Measurements from ENCODE around the gene CACNA1A. TPM values are rescaled to one million over a fixed set of nuclear protein-coding genes. Genes with fewer than 3 reads are reported as not detected.

Gene CACNA1A
- total RNA-seq, 1 experiment from 2014 or later, result 0.56 TPM

DNA sequence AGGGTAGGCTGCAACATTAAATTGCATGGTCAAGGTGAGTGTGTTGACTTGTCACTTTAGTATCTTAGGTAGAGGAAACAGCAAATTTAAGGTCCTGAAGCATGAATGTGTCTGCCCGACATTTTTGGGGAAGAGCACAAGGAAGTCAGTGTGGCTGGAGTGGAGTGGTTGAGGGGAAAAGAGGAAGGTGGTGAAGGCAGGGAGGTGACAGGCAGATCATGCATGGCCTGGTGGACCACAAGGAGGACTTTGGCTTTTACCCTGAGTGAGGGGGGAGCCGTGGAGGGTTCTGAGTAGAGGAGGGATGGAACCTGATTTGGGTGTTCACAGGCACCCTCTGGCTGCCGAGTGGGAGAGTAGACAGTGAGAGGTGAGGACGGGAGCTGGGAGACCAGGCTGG, 188.1 kb downstream of the CACNA1A start:
- Histone ChIP-seq H3K4me3 (no peak overlapping the region), H3K9me3 (peaks cover 28% of the 10 kb centered on the region), H3K27me3 (peaks cover 18% of the 10 kb centered on the region), H3K36me3 (no peaks in the 10 kb centered on the region; the same call in 1 of the 2 replicates)
- DNase-seq, result no peak

DNA sequence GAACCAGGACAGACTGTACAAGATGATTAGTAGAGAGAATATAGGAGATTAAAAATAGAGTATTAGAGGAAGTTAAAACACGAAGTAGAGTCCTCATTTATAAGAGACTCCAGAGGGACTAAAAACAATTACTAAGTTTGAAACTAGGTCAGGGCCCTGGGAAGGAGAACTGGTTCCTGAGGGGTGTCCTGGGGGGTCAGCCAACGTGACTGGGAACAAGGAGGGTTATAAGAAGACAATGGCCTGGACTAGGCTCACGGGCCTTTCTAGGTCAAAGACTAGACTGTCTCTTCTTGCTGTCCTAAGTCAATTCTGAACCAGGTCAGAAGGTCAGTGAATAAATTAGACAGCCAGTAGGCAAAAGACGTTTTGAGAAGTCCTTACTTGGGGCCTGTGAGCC, 190.8 kb downstream of the CACNA1A start:
- DNase-seq, result no peak
- H3K36me3 ChIP-seq, result no peaks in the 10 kb centered on the region; the same call in 1 of the 2 replicates

DNA sequence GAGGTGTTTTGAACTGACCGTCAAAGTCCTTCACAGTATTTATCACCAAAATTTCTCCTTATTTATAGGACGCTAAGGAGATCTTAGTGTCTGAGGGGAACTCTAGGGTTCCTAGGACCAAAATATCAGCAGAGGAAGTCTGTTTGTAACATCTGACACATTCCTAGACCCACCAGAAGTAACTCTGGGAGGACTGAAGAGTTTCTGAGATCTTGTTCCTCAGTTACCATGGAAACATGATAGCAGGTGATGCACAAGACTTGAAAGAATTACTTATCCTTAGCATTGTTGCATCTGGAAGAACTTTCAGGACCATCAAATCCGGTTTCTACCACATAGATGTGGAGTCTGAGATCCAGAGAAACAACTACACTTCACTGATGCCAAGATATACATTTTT, 191.5 kb downstream of the CACNA1A start:
- no peak for DNase-seq
- H3K27me3 ChIP-seq, result peaks cover 16% of the 10 kb centered on the region
- H3K36me3 ChIP-seq, result no peaks in the 10 kb centered on the region; the same call in 1 of the 2 replicates
- no peak overlapping the region for H3K4me3 ChIP-seq
- peaks cover 16% of the 10 kb centered on the region for H3K9me3 ChIP-seq

More for the DNA sequence above, 190.8 kb downstream of the CACNA1A start:
- Histone ChIP-seq H3K27me3 (peaks cover 18% of the 10 kb centered on the region), H3K9me3 (peaks cover 16% of the 10 kb centered on the region), H3K4me3 (no peak overlapping the region)

DNA sequence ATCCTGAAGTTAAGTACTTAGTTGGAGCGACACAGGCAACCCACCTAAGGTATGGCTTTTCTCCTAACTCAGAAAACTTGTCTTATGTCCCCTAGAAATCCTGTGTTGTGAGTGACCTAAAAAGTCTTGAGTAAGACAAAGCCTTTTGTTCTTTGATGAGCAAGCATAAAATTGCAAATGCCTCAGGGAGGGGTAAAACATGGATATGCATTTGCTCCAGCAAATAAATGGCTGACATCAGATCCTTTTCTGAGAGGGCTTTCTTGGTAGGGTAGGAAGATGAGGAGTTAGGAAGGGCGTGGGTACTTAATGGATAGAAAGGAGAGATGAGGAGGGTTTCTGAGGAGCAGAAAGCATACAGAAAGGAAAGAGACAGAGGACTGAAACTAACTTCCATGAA, 192.4 kb downstream of the CACNA1A start:
- Histone ChIP-seq H3K36me3 (no peaks in the 10 kb centered on the region; the same call in 1 of the 2 replicates), H3K27me3 (peaks cover 11% of the 10 kb centered on the region), H3K4me3 (no peak overlapping the region), H3K9me3 (peaks cover 16% of the 10 kb centered on the region)
- no peak for DNase-seq

DNA sequence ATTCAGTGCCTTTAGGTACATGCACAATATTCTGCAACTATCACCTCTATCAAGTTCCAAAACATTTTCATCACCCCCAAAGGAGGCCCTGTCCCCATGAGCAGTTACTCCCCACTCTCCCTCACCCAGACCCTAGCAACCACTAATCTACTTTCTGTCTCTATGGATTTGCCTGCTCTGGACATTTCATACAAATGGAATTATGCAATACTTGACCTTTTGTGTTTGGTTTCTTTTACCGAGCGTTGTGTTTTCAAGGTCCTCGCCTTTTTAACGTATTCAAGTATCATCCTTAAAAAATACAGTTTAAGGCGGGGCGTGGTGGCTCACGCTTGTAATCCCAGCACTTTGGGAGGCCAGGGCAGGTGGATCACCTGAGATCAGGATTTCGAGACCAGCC, 196.4 kb downstream of the CACNA1A start:
- no peak overlapping the region for H3K4me3 ChIP-seq
- H3K27me3 ChIP-seq, result 0 out of 2 replicates have a peak, but pooled peaks cover 2% of the 10 kb centered on the region
- H3K9me3 ChIP-seq, result peaks cover 15% of the 10 kb centered on the region
- H3K36me3 ChIP-seq, result no peaks in the 10 kb centered on the region; the same call in 1 of the 2 replicates
- DNase-seq, result no peak

DNA sequence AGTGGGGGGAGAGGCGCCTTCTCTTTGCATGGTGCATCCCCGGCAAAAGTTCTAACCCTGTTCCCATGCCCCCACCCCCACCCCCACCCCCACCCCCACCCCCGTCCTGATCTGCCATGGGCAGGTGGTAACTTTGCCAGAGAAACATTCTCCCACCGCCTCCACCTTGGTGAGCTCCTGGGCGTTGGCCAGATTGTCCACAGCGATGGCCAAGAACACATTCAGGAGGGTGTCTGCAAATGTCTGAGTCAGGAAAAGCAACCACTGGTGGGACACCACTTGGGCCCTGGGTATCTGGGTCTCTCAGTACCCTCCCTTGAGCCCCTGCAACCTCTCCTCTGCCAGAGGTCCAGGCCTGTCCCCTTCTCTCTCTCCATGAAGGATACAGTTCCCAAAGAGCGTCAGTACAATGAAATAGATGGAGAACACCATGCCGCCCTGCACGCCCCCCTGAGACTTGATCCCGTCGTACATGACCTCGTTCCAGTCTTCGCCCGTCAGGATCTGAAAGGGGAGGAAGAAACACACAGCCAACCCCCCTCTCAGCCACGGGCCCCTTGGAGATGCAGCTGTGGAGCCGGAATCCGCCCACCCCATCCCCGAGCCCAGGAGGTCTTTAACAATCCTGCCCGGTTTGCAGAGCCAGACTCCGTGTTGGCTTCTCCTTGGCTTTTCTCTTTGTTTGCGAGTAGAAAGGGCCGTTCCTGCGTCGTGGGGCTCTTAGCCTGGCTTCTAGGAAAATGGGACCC, 202.7 kb downstream of the CACNA1A start:
- DNase-seq, result no peak
- H3K36me3 ChIP-seq, result no peaks in the 10 kb centered on the region
- H3K27me3 ChIP-seq, result no peaks in the 10 kb centered on the region
- H3K9me3 ChIP-seq, result no peaks in the 10 kb centered on the region
- no peak overlapping the region for H3K4me3 ChIP-seq

DNA sequence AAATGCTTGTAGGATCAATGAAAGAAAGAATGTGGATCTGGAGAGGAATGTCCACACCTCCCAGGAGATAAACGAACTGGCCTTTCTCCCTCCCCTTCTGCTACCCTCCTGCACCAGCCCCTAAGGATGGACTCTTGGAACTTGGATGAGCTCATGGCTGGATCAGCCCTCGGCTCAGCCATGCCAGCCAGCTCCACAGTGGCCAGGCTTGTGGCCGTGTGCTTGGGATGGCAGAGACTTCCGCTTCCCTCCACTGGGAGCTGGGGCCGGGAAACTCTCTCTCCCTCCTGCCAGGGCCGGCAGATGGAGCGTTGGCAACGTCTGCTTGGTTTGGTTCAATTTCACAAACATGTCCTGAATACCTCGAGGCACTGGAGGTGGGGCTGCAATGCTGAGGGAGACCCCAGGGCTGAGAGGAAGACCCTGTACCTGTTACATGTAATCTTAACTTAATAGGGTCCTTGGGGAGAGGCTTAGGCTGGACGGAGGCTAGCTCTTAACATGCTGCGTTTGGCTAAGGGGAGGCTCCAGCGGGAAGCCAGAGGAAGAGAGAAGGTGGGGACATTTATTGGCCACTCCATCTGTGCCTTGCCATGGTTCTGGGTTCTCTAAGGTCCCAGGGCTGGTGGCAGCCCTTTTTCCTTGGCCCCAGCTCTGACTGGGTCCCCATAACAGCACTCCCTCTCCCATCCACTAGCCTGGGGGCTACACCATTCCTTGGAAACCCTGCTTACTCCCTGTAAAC, 203.6 kb downstream of the CACNA1A start:
- H3K4me3 ChIP-seq, result no peak overlapping the region
- H3K36me3 ChIP-seq, result no peaks in the 10 kb centered on the region
- H3K27me3 ChIP-seq, result no peaks in the 10 kb centered on the region
- H3K9me3 ChIP-seq, result no peaks in the 10 kb centered on the region
- peak; percentile 91 for DNase-seq

DNA sequence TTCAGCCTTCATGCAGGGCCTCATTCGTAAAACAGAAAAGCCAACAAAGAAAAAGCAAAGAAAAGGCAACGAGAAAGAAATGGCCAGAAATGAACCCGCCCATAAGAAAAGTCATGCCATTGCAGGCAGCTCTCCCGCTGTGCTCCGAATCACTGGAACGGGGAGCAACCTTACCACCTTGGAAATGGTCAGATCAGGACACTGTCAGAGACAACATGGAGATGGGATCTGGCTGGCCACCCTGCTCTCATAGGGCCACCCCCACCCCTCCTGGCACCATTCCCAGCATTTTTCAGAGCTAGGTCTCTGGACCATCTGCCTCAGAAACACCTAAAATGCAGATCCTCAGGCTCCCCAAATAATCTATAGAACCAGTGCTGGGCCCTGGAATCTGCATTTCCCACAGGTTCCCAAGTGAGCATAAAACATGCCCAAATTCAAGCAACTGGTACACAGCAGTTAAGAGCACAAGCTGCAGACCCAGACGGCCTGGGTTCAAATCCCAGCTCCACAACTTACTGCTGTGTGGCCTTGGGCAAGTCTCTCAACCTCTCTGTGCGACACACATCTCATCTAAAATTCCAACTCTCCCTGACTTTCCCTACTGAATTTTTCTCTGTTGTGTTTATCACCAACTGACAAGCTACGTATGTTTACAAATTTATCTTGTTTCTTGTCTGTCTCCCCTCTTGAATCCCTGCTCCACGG, 204.5 kb downstream of the CACNA1A start:
- DNase-seq, result no peak
- H3K27me3 ChIP-seq, result no peaks in the 10 kb centered on the region
- no peaks in the 10 kb centered on the region for H3K9me3 ChIP-seq
- H3K36me3 ChIP-seq, result no peaks in the 10 kb centered on the region
- no peak overlapping the region for H3K4me3 ChIP-seq

DNA sequence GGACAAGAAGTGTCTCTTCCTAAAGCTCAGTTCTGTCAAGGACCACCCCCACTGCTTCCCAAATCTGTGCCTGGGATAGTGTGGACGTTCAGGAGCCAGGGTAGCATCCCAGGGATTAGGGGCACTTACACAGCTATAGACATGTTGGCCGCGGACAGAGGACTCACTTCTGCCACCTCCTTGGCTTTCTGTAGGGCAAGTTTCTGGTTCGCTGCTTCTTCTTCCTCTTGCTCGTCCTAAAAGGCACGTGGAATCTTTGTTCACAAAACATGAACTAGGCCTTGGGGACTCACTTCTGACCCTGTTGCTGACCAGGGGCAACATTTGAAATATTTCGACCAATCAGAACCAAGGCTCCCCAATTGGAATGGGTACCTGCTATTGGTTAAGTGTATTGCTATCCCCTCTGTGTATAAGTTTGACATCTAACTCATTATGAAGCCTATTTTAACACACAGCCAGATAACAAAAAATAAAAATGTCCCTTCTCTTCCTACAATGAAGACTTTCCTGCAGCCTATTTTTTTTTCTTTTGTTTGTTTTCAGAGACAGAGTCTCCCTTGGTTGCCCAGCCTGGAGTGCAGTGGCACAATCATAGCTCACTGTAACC, 205.8 kb downstream of the CACNA1A start:
- H3K27me3 ChIP-seq, result no peaks in the 10 kb centered on the region
- no peaks in the 10 kb centered on the region for H3K36me3 ChIP-seq
- H3K9me3 ChIP-seq, result no peaks in the 10 kb centered on the region
- no peak for DNase-seq
- H3K4me3 ChIP-seq, result no peak overlapping the region

DNA sequence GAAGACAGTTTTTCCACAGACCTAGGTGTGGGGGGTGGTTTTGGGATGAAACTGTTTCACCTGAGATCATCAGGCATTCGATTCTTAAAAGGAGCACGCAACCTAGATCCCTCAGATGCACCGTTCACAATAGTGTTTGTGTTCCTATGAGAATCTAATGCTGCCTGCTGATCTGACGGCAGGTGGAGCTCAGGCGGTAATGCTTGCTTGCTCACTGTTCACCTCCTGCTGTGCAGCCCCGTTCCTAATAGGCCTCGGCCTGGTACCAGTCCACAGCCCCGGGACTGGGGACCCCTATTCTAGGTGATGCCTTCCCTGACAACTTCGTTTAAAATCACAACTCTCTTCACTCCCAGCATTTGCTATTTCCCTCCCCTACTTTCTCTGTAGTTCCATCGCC, 206.4 kb downstream of the CACNA1A start:
- Histone ChIP-seq H3K36me3 (no peaks in the 10 kb centered on the region), H3K9me3 (no peaks in the 10 kb centered on the region), H3K27me3 (no peaks in the 10 kb centered on the region), H3K4me3 (no peak overlapping the region)
- DNase-seq, result no peak

DNA sequence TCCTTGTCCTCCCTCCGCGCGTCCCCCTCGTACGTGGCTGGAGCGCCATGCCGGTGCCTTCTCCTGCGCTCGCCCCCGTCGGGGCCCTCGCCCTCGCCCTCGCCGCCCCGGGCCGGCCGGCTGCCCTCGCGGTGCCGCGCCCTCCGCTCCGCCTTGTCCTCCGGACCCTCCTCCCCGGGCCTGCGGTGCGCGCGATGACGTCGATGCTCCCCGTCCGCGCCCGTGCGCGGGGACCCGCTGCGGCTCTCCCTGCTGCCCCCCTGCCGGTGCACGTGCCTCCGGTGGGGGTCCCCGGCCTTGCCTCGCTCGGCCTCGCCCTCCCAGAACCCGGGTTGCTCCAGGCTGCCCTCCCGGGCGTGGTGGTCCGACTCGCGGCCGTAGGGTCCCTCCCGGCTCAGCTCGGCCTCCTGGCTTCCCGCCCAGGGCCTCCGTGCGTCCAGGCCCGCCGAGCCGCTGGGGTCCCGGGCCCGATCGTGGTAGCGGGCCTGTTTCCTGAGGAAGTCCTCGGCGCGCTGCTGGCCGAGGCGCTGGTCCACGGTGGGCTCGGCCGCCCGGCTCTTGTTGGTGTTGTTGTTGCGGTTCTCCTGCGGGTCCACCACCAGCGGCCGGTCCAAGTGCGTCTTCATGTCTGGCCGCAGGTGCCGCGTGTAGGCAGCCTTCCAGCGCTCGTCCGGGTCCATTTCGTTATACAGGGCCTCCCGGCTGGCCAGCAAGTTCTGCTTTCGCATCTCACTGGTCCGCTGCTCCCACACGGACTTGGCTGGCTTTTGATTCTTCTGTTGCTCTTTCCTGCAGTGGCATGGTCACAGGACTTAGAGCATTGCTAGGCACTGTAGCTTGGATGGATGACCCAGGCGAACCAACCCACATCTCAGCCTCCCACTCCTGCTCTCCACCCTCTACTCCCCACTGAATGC, 207.5 kb downstream of the CACNA1A start:
- Histone ChIP-seq H3K4me3 (no peak overlapping the region), H3K9me3 (no peaks in the 10 kb centered on the region), H3K36me3 (no peaks in the 10 kb centered on the region), H3K27me3 (no peaks in the 10 kb centered on the region)
- DNase-seq, result no peak

DNA sequence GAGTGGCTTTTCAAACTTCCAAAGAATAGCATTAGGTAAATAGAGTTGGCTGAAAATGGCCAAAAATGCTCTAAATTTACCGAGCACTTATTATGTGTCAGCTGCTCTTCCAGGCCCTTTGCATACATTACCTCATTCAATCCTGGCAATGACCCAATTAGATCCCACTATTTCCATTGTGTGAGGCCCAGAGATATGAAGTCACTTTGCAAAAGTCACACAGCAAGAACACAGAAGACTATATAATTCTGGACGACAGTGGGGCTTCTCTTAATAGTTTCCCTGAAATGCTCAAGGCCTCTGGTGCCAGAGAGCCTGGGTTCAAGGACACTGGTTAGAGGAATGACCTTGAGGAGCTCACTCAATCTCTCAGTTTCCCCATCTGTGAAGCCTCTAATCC, 209.3 kb downstream of the CACNA1A start:
- no peaks in the 10 kb centered on the region for H3K9me3 ChIP-seq
- no peak for DNase-seq
- no peaks in the 10 kb centered on the region for H3K27me3 ChIP-seq
- H3K36me3 ChIP-seq, result no peaks in the 10 kb centered on the region
- no peak overlapping the region for H3K4me3 ChIP-seq

DNA sequence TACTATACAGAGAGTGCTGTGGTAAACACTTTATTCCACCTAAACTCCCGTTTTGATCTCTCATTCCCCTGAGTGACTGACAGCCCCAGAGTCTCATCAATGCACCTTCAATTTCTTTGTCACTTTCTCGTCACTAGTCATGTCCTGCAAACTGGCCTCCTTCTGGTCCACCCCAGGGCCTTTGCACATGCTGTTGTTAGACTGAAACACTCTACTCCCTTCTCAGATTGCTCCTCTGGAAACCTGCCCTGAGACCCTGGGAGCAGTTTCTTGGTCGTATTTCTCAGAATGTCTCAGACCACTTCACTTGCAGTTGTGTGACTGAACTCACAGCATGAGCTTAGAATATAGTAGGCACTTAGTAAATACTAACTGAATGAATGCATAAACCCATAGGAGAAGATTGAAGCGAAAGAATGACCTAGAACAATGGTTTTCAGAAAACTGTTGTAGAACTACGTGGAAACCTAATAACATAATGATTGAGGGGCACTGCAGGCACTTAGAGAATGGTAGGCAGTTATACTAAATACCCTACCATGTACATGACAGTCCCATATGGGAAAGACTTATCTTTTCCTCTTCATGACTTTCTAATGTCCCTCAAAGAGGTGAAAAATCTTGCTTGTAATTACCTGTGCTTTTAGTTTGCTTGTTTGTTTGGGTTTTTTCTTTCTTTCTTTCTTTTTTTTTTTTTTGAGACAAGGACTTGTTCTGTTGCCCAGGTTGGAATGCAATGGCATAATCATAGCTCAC, 211.3 kb downstream of the CACNA1A start:
- no peaks in the 10 kb centered on the region for H3K27me3 ChIP-seq
- DNase-seq, result no peak
- H3K36me3 ChIP-seq, result no peaks in the 10 kb centered on the region
- no peaks in the 10 kb centered on the region for H3K9me3 ChIP-seq
- no peak overlapping the region for H3K4me3 ChIP-seq

DNA sequence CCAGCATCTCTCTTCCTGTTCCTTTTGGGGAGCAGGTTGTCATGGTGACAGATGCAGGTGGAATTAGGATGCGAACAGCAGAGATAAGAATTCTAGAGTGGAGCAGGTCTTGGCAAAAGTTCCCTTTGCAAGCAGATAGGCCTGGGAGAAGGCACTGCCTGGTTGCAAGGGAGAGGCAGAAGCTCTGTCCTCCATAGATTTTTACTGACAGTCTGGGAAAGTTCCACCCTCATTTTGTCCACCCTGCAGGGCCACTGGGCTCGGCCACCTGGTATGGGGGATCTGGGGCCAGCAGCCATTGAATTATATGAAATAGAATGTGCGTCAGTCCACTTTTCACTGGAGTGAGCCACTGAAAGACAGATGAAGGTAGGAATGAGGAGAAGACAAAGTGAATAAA, 214.4 kb downstream of the CACNA1A start:
- Histone ChIP-seq H3K36me3 (no peaks in the 10 kb centered on the region), H3K9me3 (no peaks in the 10 kb centered on the region), H3K4me3 (no peak overlapping the region), H3K27me3 (no peaks in the 10 kb centered on the region)
- no peak for DNase-seq

DNA sequence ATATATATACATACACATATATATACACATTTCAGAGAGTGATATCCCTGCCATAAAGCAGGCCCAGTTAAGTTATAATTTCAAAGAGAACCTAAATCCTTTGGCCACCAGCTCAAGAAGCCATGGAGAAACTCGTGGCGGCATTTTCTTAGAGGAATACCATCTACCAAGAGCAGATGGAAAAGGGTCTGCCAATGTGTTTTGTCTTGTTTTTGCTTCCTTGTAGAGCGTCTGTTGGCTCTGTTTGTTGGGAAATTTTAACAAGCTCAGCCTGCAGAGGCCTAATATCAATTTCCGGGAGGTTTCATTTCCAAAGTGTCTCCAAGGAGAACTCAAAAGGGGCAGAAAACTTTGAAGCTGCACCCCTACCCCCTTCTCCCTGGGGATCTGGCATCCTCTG, 215.5 kb downstream of the CACNA1A start:
- H3K9me3 ChIP-seq, result no peaks in the 10 kb centered on the region
- H3K27me3 ChIP-seq, result no peaks in the 10 kb centered on the region
- DNase-seq, result no peak
- H3K4me3 ChIP-seq, result no peak overlapping the region
- H3K36me3 ChIP-seq, result no peaks in the 10 kb centered on the region

Measured in MG63 (cell line).